Activated CD8-positive, alpha-beta memory T cell treated with anti-CD3 and anti-CD28 coated beads for 1 hour (primary cell): ENCODE data around the gene SUFU.
"Not testable (repeated sequence)": the region's sequence is repeated elsewhere in the genome, so short reads cannot be mapped to it uniquely, and the experiment has no call there.

ENCODE experiments used
- DNase-seq, 2 donors: peaks; one replicate each; pipeline ENCODE4 v3.0.0-alpha.2; 2020; ENCODE audit warnings: low read depth in 1 of 2; ENCODE audit errors: extremely low read depth in 1 of 2

SUFU gene

DNA sequence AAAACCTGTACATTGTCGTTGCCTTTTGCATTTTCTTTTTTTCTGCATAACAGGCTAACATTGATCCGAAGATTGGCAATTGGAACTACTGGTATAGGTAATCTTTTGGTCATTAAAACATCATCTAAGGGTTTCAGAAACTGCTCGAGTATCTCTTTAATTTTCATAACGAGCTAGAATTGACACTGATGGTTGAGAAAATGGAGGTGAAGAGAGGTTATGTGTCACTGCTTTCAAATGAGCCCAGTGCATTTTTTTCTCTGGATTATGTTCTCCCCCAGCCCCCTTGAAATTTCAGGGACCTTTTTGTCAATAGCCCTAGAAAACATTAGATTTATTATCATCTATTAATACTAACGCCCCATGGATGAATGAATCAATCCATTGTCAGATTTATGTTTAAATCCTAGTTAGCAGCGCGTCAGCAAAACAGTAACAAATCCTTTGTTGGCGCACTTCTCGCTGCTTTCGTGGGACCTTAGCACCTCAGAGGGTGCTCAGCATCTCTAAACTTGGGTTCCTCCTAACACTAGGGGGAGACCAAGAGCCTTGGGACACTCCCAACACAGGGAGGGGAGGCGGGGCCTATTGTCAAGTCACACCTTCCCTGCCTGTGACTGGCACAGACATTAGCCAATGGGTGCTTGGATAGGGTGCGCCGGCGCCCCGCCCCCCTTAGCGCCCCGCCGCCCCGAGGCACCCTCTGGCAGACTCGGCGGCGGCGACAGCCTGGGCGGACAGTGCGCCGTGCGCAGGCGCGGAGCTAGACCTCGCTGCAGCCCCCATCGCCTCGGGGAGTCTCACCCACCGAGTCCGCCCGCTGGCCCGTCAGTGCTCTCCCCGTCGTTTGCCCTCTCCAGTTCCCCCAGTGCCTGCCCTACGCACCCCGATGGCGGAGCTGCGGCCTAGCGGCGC is at the start of gene SUFU:
SUFU (plus strand) TSS at position 709 of the 915 bp plus-strand sequence; CDS start at position 890, 181 bp downstream.
- peak; percentile 96 for DNase-seq

- DNase-seq = not testable (repeated sequence)
Observed at GRCh38 chr10:102454662-102455487, 48.9 kb upstream of the SUFU start.

- DNase-seq = no peak
Observed at GRCh38 chr10:102455893-102456471, 47.8 kb upstream of the SUFU start.

GRCh38 chr10:102457591-102458150 is 46.1 kb upstream of the SUFU start:
- DNase-seq = no peak

- no peak for DNase-seq
Observed at GRCh38 chr10:102458656-102459055, 45.1 kb upstream of the SUFU start.

GRCh38 chr10:102460836-102461186 is 43.0 kb upstream of the SUFU start:
- no peak for DNase-seq

- peak; percentile 88 to 94 for DNase-seq
Observed at GRCh38 chr10:102461187-102462054, 42.4 kb upstream of the SUFU start.

DNA sequence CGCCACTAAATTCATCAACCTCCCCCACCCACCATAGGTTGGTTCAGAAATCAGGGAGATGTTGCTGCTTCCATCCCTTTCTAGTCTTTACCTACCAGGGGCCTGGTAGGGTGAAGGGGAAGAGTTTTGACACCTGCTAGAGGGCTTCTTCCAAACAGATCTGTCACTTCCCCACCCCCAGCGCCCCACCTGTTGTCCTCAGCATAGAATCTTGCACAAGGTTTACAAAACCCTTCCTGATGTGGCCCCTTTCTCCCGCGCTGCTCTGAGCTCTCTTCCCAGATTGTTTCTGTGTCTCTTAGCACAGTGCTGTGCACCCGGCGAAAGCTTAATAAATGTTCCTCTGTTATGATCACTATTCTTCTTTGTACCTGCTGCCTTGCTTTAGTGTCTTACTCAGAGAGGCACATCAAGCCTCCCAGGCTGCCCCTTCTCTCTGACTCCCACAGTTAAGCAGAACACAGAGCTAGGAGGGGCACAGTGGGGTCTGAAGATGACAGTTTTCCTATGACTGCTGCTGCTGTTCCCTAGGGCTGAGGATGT is 41.2 kb upstream of the SUFU start:
- no peak for DNase-seq

GRCh38 chr10:102463983-102464382 is 39.8 kb upstream of the SUFU start:
- no peak for DNase-seq

GRCh38 chr10:102465466-102465865 is 38.3 kb upstream of the SUFU start:
- no peak for DNase-seq

DNA sequence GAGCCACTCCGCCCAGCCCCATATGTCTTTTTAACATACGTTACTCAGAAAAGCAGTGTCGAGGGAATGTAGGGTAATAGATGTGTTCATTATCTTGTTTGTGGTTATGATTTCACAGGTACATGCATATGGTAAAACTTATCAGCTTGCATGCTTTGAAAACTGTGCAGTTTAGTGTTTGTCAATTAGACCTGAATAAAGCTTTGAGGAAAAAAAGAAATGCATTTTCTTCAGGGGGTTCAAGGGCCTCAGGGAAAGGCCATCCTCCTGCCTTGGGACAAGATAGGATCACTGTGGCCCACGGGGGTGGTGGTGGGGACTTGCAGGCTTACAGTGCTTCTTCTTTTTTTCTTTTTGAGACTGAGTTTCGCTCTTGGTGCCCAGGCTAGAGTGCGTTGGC is 36.5 kb upstream of the SUFU start:
- DNase-seq = no peak

GRCh38 chr10:102467971-102468438 is 35.8 kb upstream of the SUFU start:
- no peak for DNase-seq

DNA sequence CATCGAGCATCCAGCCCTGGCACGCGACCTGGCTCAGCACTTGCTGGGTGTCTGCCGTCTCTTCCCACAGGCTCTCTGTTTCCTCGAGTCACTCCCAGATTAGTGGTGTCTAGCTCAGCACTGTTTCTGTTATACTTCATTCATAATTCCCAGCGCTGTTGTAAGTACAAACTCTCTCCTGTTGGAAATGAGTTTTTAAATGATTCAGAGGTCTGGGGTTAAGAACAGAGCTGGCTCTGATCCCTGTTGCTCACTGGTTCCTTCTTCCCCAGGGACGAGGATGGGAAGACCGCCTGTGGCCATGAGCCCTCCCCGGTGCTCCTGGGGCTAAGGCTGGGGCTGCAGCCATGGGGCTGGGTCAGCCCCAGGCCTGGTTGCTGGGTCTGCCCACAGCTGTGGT is 35.1 kb upstream of the SUFU start:
- DNase-seq = no peak

DNA sequence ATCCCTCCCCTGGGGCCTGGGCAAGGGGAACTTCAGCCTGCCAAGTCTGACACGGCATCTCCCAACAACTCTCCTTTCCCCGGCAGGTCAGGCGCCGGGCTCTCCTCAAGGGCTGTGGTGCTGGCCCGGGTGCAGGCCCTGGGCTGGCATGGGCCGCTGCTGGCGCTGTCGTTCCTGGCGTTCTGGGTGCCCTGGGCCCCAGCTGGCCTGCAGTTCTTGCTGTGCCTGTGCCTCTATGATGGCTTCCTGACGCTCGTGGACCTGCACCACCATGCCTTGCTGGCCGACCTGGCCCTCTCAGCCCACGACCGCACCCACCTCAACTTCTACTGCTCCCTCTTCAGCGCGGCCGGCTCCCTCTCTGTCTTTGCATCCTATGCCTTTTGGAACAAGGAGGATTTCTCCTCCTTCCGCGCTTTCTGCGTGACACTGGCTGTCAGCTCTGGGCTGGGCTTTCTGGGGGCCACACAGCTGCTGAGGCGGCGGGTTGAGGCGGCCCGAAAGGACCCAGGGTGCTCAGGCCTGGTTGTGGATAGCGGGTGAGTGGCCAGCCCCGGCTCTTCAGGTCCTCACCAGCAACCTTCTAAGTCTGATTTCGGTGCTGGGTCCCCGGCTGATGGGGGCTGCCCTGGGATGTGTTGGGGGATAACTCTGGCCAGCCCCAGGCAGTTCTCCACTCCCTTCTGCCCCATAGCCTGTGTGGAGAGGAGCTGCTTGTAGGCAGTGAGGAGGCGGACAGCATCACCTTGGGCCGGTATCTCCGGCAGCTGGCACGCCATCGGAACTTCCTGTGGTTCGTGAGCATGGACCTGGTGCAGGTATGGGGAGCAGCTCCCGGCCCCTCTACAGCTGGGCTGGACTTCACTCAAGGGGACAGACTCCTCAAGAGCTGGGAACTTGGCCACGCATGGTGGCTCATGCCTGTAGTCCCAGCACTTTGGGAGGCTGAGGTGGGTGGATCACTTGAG is 32.9 kb upstream of the SUFU start:
- DNase-seq = no peak

- no peak for DNase-seq
Observed at GRCh38 chr10:102473445-102474331, 30.1 kb upstream of the SUFU start.

DNA sequence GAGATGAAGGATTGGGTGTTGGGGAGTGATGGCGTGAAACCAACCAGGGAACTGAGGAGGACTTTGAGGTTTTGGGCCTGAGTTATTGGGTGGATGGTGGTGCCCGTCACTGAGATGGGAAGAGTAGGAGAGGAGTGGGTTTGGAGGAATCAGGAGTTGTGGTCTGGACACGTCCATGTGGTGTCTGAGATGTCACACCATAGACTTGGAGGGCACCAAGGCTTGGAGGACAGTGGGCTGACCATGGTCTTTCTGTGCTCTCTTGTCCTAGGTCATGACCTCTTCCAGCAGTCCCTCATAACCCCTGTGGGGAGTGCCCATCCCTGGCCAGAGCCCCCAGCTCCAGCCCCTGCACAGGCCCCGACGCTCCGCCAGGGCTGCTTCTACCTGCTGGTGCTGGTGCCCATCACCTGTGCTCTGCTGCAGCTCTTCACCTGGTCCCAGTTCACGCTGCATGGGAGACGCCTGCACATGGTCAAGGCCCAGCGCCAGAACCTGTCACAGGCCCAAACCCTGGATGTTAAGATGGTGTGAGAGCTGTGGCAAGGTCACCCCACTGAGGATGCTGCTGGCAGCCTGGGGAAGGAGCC is 28.2 kb upstream of the SUFU start:
- no peak for DNase-seq

DNA sequence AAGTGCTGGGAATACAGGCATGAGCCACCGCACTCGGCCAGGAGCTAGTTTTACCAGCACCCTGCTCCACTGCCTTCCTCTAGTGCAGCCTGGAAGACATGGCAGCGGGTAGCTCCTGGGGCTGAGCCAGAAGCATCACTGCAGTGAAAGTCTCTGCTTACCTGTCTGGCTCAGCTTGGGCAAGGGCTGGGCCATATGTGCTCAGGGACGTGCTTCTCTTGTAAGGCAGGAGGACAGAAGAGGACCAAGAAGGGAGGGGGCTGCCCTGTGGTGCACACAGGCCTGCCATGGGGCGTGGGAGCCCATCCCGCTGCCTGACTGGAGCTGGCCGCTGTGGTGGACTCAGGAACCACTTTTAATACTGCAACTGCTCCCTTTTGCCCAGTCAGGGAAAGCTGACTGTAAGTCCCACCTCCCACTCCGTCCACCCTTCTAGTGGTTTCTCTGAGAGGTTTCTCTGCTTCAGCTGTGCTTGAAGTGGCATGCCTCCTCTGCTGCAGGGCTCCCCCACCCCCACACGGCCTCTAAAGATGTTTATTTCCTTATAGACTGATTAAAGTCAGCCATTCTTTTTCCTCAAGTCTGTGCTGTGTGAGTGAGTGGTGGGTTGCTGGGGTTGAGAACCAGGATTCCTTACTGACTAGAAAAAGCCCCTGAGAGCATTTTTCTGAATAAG is 27.2 kb upstream of the SUFU start:
- DNase-seq = no peak
